D341Med (cell line): ENCODE results near the gene STMN1.

Experiments
- DNase-seq: peaks from one replicate; pipeline ENCODE4 v3.0.0; 2012; ENCODE audit warnings: low spot score

The STMN1 gene

GRCh38 chr1:25922056-25922970 is 16.1 kb upstream of the STMN1 start:
- DNase-seq: no peak

GRCh38 chr1:25918615-25919014 is 12.4 kb upstream of the STMN1 start:
- DNase-seq: no peak

- no peak for DNase-seq
Measured at GRCh38 chr1:25917996-25918395, 11.8 kb upstream of the STMN1 start.

GRCh38 chr1:25916460-25916859 is 10.2 kb upstream of the STMN1 start:
- no peak for DNase-seq

DNA sequence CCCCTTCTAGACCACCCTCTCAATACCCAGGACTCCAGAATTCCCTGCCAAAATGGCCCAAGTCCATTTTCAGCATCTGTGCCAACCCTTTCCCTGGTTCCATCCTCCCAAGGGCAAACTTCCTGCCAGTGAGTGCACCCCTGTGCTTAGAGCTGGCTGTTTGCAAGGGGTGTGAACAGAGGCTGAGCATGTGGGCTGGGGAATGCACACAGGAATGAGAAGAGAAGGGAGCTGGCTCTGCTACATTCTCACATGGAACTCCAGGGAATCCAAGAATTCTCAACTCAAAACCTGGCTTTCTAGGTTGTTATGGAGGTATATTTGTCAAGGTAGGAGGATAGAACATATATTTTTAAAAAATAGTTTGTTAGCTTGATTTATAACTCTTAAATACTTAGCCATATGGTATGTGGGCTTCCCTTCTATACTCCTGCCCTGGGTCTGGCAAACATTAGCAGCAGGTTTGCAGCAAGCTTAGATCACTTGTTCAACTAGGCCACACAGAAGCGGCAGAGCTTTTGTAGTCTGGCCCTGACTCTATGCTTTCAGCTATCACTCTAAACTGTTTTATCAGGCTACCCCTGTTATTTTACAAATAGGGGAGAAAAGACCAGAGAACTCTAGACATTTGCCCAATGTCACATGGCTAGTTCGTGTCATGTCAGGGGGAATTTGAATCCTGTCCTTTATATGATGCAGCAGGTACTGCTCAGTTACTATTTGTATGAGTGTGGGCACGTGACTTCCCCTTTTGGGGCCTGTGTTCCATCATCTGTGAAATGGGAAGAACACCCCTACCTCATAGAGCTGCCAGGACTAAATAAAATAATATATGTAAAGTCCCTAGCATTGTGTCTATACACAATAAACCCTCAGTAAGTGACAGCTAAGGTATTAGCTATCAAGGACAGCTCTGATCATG is 8.1 kb upstream of the STMN1 start:
- DNase-seq: no peak

DNA sequence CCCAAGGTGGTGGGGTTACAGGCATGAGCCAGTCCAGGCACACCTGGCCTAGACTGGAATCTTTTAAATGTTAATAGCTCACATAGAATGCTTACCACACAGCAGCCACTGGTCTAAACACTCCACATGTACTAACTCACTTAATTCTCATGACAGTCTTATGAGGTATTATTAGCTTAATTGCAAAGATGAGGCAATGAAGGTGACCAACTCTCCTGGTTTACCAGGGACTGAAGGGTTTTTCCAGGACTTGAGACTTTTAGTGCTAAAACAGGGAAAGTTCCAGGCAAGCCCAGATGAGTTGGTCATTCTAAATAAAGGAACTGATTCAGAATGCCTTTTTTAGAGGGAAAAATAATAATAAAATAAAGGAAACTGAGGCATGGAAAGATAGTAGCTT is 7.0 kb upstream of the STMN1 start:
- DNase-seq: no peak

GRCh38 chr1:25912076-25912831 is 6.0 kb upstream of the STMN1 start:
- no peak for DNase-seq

- no peak for DNase-seq
Measured at GRCh38 chr1:25911162-25911561, 4.9 kb upstream of the STMN1 start.

- no peak for DNase-seq
Measured at GRCh38 chr1:25909040-25909439, 2.8 kb upstream of the STMN1 start.

- no peak for DNase-seq
Measured at GRCh38 chr1:25908161-25908560, 1.9 kb upstream of the STMN1 start.

DNA sequence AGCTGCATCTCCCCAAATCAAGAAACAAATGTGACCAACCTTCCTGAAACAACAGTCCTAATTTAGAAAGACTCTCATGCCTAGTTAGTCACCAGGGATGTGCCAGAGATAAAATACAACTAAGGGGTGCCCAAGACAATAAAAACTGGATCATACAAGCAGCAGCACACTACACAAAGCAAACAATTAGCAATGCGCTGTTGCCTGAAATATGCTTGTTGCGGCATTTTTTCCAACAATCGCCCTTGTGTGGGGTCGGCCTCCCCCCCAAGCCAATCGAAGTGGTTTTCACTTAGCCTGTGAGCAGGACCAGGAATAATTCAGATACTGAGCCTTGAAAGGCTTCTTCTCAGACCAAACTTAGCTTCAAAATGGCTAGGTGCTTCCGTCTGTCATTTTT is 1.4 kb upstream of the STMN1 start:
- no peak for DNase-seq

DNA sequence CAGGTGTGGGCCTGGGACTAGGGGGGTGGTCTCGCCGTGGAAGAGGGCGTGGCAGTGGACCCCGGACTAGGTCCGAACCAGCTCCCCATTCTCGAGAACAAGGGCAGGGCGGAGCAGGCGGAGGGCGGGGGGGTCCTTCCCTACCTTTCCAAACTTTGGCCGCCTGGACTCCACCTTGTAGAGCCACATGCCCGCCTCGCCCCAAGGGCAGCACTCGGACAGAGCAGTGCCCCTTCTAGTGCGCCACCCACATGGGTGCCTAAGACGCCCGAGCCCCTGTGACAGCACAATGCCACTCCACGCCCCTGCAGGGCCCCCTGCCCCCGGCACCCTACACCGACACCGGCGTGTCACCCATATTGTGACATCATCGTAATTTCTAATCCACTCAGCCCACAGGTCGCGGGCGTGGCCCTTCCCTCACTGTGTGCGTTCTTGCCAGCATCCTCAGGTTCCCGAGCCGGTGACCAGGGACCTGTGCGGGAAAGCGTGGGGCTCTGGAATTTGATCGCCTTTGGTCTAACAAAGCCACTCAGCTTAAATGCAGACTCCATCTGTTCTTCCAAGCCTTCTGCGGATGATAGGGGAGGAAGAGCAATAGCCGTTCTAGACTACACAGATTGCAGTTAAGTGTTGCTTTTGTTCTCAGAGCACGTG is 553 bp upstream of the STMN1 start:
- peak; percentile 86 for DNase-seq

- peak; percentile 95 for DNase-seq
Measured at GRCh38 chr1:25904943-25905679, 1.1 kb downstream of the STMN1 start.

GRCh38 chr1:25903986-25904385 is 2.2 kb downstream of the STMN1 start:
- DNase-seq: no peak

- DNase-seq: no peak
Measured at GRCh38 chr1:25902462-25902861, 3.8 kb downstream of the STMN1 start.

- DNase-seq: no peak
Measured at GRCh38 chr1:25900219-25900618, 6.0 kb downstream of the STMN1 start.

GRCh38 chr1:25899792-25900191 is 6.4 kb downstream of the STMN1 start:
- no peak for DNase-seq

DNA sequence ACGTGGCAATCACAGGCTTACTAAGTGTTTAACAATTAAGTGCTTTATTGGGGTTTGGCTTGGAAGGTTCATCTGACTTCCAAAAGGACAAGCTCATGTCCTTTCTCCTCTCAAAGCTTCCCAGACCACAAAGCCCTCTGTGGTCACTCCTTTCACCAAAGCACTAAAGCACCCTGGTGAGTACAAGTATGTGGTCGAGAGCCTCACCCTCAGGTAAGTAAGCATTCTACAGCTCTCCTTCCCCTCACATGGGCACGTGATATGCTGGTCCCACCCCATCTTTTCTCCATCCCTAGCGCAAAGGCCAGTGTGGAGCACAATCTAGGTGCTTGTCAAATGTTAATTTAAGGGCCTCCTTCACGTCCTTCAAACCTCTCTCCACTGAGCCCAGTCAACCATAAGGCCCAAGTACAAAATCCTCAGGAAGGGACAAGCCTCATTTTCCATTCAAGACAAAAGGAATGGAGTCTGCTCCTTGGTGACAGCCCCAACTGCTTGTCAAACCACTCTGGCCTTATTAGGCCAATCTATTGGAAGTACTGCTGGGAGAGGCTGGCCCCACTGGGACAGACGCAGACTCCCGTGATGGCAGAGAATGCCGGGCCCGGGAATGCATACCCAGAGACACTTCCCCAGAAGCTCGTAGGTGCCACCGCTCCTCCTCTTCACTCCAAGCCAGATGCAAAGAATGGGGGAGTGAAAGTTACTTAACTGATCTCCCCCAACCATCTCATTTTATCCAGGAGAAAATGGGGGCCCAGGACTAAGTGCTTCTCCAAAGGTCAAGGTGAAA is 7.8 kb downstream of the STMN1 start:
- DNase-seq: no peak

DNA sequence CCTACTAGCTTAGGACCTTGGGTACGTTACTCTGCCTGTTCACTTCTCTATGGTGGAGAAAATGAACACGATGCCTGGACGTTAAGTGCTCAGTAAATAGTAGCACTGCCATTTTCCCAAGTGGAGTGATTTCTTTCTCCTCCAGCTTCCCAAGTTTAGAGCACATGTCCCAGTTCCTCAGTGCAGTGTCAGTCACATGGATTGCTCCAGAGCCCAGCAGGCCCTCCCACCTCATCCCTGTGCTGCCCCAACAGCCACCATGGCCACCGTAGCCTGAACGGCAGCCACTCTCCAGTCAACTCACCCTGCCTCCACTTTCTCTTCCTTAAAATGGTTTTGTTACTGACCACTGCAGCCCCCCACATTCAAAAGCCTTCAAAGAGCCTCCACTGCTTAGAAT is 8.5 kb downstream of the STMN1 start:
- DNase-seq: no peak

GRCh38 chr1:25896266-25896665 is 10.0 kb downstream of the STMN1 start:
- no peak for DNase-seq
